H9 (cell line): ENCODE measurements around the gene ANGEL2. TPM values are rescaled to one million over a fixed set of nuclear protein-coding genes. Genes with fewer than 3 reads are reported as not detected.
A peak's percentile ranks its signal among the peaks of the same experiment; 100 is the strongest.

Experiments
- DNase-seq: peaks from one replicate; pipeline ENCODE4 v3.0.0-alpha.2; 2017
- H2AFZ ChIP-seq: one replicate; pipeline ENCODE4 v1.6.1; 2013; ENCODE audit warnings: mild to moderate bottlenecking, low read length, control low read depth, moderate library complexity
- H2AK5ac ChIP-seq: 2 replicates; pipeline ENCODE4 v1.6.1; 2013; ENCODE audit warnings: low read length, control low read depth, mixed read lengths; ENCODE audit not compliant: insufficient read length
- H2BK120ac ChIP-seq: one replicate; pipeline ENCODE4 v1.6.1; 2013; ENCODE audit warnings: low read depth, mild to moderate bottlenecking, low read length, control low read depth, inconsistent platforms; ENCODE audit not compliant: poor library complexity, severe bottlenecking
- H2BK12ac ChIP-seq: 2 replicates; pipeline ENCODE4 v1.6.1; 2013; ENCODE audit warnings: low read length, control low read depth, mixed read lengths, low read depth; ENCODE audit not compliant: insufficient read length
- H2BK15ac ChIP-seq: 2 replicates; pipeline ENCODE4 v1.6.1; 2013; ENCODE audit warnings: low read depth, low read length, control low read depth
- H2BK20ac ChIP-seq: one replicate; pipeline ENCODE4 v1.6.1; 2013; ENCODE audit warnings: low read depth, mild to moderate bottlenecking, low read length, control low read depth, inconsistent platforms; ENCODE audit not compliant: poor library complexity, severe bottlenecking
- H2BK5ac ChIP-seq: 2 replicates; pipeline ENCODE4 v1.6.1; 2013; ENCODE audit warnings: low read length, control low read depth, mixed read lengths; ENCODE audit not compliant: insufficient read length
- H3K14ac ChIP-seq: 2 replicates; pipeline ENCODE4 v1.6.1; 2013; ENCODE audit warnings: low read length, control low read depth; ENCODE audit not compliant: insufficient read depth
- H3K18ac ChIP-seq: 2 replicates; pipeline ENCODE4 v1.6.1; 2013; ENCODE audit warnings: low read depth, mild to moderate bottlenecking, mixed read lengths, low read length, control low read depth; ENCODE audit not compliant: insufficient read length
- H3K23ac ChIP-seq: 2 replicates; pipeline ENCODE4 v1.6.1; 2013; ENCODE audit warnings: low read length, control low read depth, mixed read lengths, low read depth; ENCODE audit not compliant: insufficient read length
- H3K23me2 ChIP-seq: 2 replicates; pipeline ENCODE4 v1.6.1; 2013; ENCODE audit warnings: low read depth, mild to moderate bottlenecking, mixed read lengths, low read length, control low read depth; ENCODE audit not compliant: insufficient read length, poor library complexity, severe bottlenecking
- H3K27ac ChIP-seq: 2 replicates; pipeline ENCODE4 v1.5.1; 2013; ENCODE audit warnings: low read length, control low read depth, mixed read lengths, low read depth; ENCODE audit not compliant: insufficient read length
- H3K27me3 ChIP-seq: 2 replicates; pipeline ENCODE4 v1.6.1; 2013; ENCODE audit warnings: low read length, control low read depth, inconsistent platforms; ENCODE audit not compliant: insufficient read depth
- H3K4ac ChIP-seq: 2 replicates; pipeline ENCODE4 v1.6.1; 2013; ENCODE audit warnings: low read depth, mild to moderate bottlenecking, control low read depth, inconsistent platforms, low read length, moderate library complexity
- H3K4me1 ChIP-seq: 2 replicates; pipeline ENCODE4 v1.6.1; 2013; ENCODE audit warnings: low read length, control low read depth, inconsistent platforms; ENCODE audit not compliant: insufficient read depth
- H3K4me2 ChIP-seq: 2 replicates; pipeline ENCODE4 v1.6.1; 2013; ENCODE audit warnings: low read length, control low read depth, mixed read lengths; ENCODE audit not compliant: insufficient read length, insufficient read depth
- H3K56ac ChIP-seq: 2 replicates; pipeline ENCODE4 v1.6.1; 2013; ENCODE audit warnings: low read depth, mild to moderate bottlenecking, mixed read lengths, low read length, control low read depth; ENCODE audit not compliant: insufficient read length
- H3K79me1 ChIP-seq: 2 replicates; pipeline ENCODE4 v1.6.1; 2013; ENCODE audit warnings: low read depth, mild to moderate bottlenecking, moderate library complexity, low read length, control low read depth, inconsistent platforms; ENCODE audit not compliant: insufficient read depth, poor library complexity, severe bottlenecking
- H3K79me2 ChIP-seq: 2 replicates; pipeline ENCODE4 v1.6.1; 2013; ENCODE audit warnings: low read length, control low read depth, inconsistent platforms; ENCODE audit not compliant: insufficient read depth
- H3K9ac ChIP-seq: 2 replicates; pipeline ENCODE4 v1.6.1; 2013; ENCODE audit warnings: low read length, control low read depth, mixed read lengths; ENCODE audit not compliant: insufficient read length; ENCODE audit errors: extremely low read depth
- H3K9me3 ChIP-seq: one replicate; pipeline ENCODE4 v1.6.1; 2013; ENCODE audit warnings: low read depth, low read length, inconsistent platforms; ENCODE audit not compliant: control insufficient read depth
- H3T11ph ChIP-seq: one replicate; pipeline ENCODE4 v1.6.1; 2013; ENCODE audit warnings: mild to moderate bottlenecking, low read length, control low read depth, inconsistent platforms
- H4K20me1 ChIP-seq: one replicate; pipeline ENCODE4 v1.6.1; 2013; ENCODE audit not compliant: control insufficient read depth, insufficient read length, insufficient read depth
- H4K5ac ChIP-seq: 2 replicates; pipeline ENCODE4 v1.6.1; 2013; ENCODE audit warnings: low read depth, mild to moderate bottlenecking, mixed read lengths, low read length, control low read depth; ENCODE audit not compliant: insufficient read length
- H4K8ac ChIP-seq: replicated peaks from 2 replicates; pipeline ENCODE4 v1.6.1; 2013; ENCODE audit warnings: low read length, control low read depth, mixed read lengths, low read depth; ENCODE audit not compliant: insufficient read length
- H4K91ac ChIP-seq: 2 replicates; pipeline ENCODE4 v1.6.1; 2013; ENCODE audit warnings: low read depth, mild to moderate bottlenecking, moderate library complexity, mixed read lengths, low read length, control low read depth; ENCODE audit not compliant: insufficient read length
- H3K27ac Mint-ChIP-seq, 3 experiments: 2 replicates in 2 of 3; 3 replicates in 1 of 3; pipeline ENCODE4 v1.8.0; 2020 to 2021; ENCODE audit warnings: mixed read lengths in 3 of 3, mild to moderate bottlenecking in 1 of 3, moderate library complexity in 1 of 3
- H3K27me3 Mint-ChIP-seq: 2 replicates; pipeline ENCODE4 v1.8.0; 2021; ENCODE audit warnings: low read depth, mild to moderate bottlenecking, moderate library complexity, mixed read lengths
- H3K36me3 Mint-ChIP-seq, 3 experiments: 2 replicates in 2 of 3; 3 replicates in 1 of 3; pipeline ENCODE4 v1.8.0; 2020 to 2021; ENCODE audit warnings: low read depth in 3 of 3, mixed read lengths in 3 of 3; ENCODE audit not compliant: insufficient read depth in 1 of 3
- H3K4me1 Mint-ChIP-seq, 2 experiments: 2 replicates each; pipeline ENCODE4 v1.8.0; 2020; ENCODE audit warnings: mixed read lengths in 2 of 2
- H3K4me3 Mint-ChIP-seq, 2 experiments: 2 replicates in 1 of 2; 3 replicates in 1 of 2; pipeline ENCODE4 v1.8.0; 2020 to 2021; ENCODE audit warnings: mild to moderate bottlenecking in 2 of 2, mixed read lengths in 2 of 2, moderate library complexity in 1 of 2
- H3K9me3 Mint-ChIP-seq, 2 experiments: 2 replicates in 1 of 2; 3 replicates in 1 of 2; pipeline ENCODE4 v1.8.0; 2020; ENCODE audit warnings: mild to moderate bottlenecking in 2 of 2, mixed read lengths in 2 of 2, moderate library complexity in 1 of 2
- CTCF ChIP-seq: fragments of 200-600 bp; sonication (generic); conservative IDR thresholded peaks from 3 replicates; pipeline ENCODE4 v1.8.0; 2021; ENCODE audit warnings: antibody characterized with exemption, mild to moderate bottlenecking
- WGBS: extraction: QIAGEN DNeasy Blood & Tissue Kit; methylation state at CpG from one replicate; pipeline ENCODE4 v1.1.7; 2013; ENCODE audit warnings: missing lambda C conversion rate, low lambda C conversion rate, mixed read lengths; ENCODE audit not compliant: insufficient read length; ENCODE audit errors: extremely low coverage; 5-methylcytosine and 5-hydroxymethylcytosine counted together
- total RNA-seq: library from RNA; stranded (reverse); gene quantifications from 2 replicates; pipeline ENCODE4 v1.2.1, GENCODE V29; 2021

Gene ANGEL2
- total RNA-seq, 1 experiment from 2014 or later = 47.8 TPM

- peak; percentile 82 for DNase-seq
- H3K4me2 ChIP-seq = peak within 1 kb of the TSS; percentile 45
- TF ChIP-seq CTCF = no peak; the same call in 2 of the 3 replicates
- no peak within 1 kb of the TSS for H4K5ac ChIP-seq
- H3K9ac ChIP-seq = peak within 1 kb of the TSS; percentile 39
- no peak within 1 kb of the TSS for H3K4ac ChIP-seq
- no peak within 1 kb of the TSS for H4K91ac ChIP-seq
- H3K23ac ChIP-seq = no peak within 1 kb of the TSS
- peaks cover 4% of the 10 kb centered on the region for H3K79me1 ChIP-seq
- H3T11ph ChIP-seq = no peak within 1 kb of the TSS
- no peak within 1 kb of the TSS for H2AK5ac ChIP-seq
- no peaks in the 10 kb centered on the region for H3K9me3 ChIP-seq
- H2BK5ac ChIP-seq = no peak within 1 kb of the TSS
- no CpG with 5 or more reads among the region's 42 CpGs for WGBS
- H2AFZ ChIP-seq = no peak within 1 kb of the TSS
- H3K23me2 ChIP-seq = no peaks in the 10 kb centered on the region
- H3K56ac ChIP-seq = no peak within 1 kb of the TSS
- H3K36me3 Mint-ChIP-seq = peaks cover 2 to 9% (median 7%) of the 10 kb centered on the region in 3 experiments; a peak in 4 of 7 replicates
- peaks cover 4 to 10% of the 10 kb centered on the region in 2 experiments; a peak in 3 of 5 replicates for H3K9me3 Mint-ChIP-seq
- peak within 1 kb of the TSS; percentile 59 to 91 (median 88); a peak in 5 of 7 replicates for H3K27ac Mint-ChIP-seq
- H2BK15ac ChIP-seq = no peak within 1 kb of the TSS
- no peak within 1 kb of the TSS for H3K27ac ChIP-seq
- no peaks in the 10 kb centered on the region for H4K20me1 ChIP-seq
- H3K4me1 ChIP-seq = no peaks in the 10 kb centered on the region
- H2BK12ac ChIP-seq = no peak within 1 kb of the TSS
- H3K18ac ChIP-seq = peak within 1 kb of the TSS; percentile 45
- peaks cover 29 to 31% of the 10 kb centered on the region in 2 experiments for H3K4me1 Mint-ChIP-seq
- H3K27me3 Mint-ChIP-seq = no peaks in the 10 kb centered on the region
- H3K14ac ChIP-seq = no peak within 1 kb of the TSS
- H2BK20ac ChIP-seq = no peak within 1 kb of the TSS
- no peaks in the 10 kb centered on the region for H3K27me3 ChIP-seq
- H3K4me3 Mint-ChIP-seq = peak within 1 kb of the TSS; percentile 96
- H2BK120ac ChIP-seq = no peak within 1 kb of the TSS
- H4K8ac ChIP-seq = no peak within 1 kb of the TSS
- H3K79me2 ChIP-seq = peaks cover 2% of the 10 kb centered on the region; the same call in 1 of the 2 replicates
These were observed 35.6 kb upstream of the ANGEL2 start, which contains the start of gene RPS6KC1 for GRCh38 chr1:213051127-213051880. RPS6KC1 (plus strand) TSS chr1:213051241; CDS start chr1:213051405, 164 bp downstream.
